Left ventricle myocardium inferior (tissue), 1 donor: ENCODE results near the gene GPSM3. TPM values are rescaled to one million over a fixed set of nuclear protein-coding genes. Genes with fewer than 3 reads are reported as not detected.

ENCODE experiments used
- DNase-seq: peaks from one replicate; pipeline ENCODE4 v3.0.0-alpha.2; 2020
- H3K27ac ChIP-seq: fragments of 200-600 bp; replicated peaks from 2 replicates; pipeline ENCODE4 v1.8.0; 2021
- H3K27me3 ChIP-seq: fragments of 200-600 bp; 2 replicates; pipeline ENCODE4 v1.8.0; 2021; ENCODE audit warnings: low read depth
- H3K36me3 ChIP-seq: fragments of 200-600 bp; 2 replicates; pipeline ENCODE4 v1.8.0; 2021
- H3K4me1 ChIP-seq: fragments of 200-600 bp; 2 replicates; pipeline ENCODE4 v1.8.0; 2021
- H3K4me3 ChIP-seq: fragments of 200-600 bp; 2 replicates; pipeline ENCODE4 v1.8.0; 2021; ENCODE audit warnings: mild to moderate bottlenecking, moderate library complexity
- H3K9me3 ChIP-seq: fragments of 200-600 bp; replicated peaks from 2 replicates; pipeline ENCODE4 v1.8.0; 2021
- intact Hi-C: fragments of 100-400 bp; cut with micrococcal nuclease; formaldehyde crosslinking; loops from one replicate; pipeline ENCODE4 v1.11.0; 2022
- total RNA-seq: library from RNA; stranded (reverse); fragmentation: NEBNext Ultra II Directional; extraction: Animal tissue kit (Norgen Biotek cat#: 25700); gene quantifications from one replicate; pipeline ENCODE4 v1.2.1, GENCODE V29; 2021
- TF ChIP-seq, protein P1 (sequence below): fragments of 200-600 bp; IDR thresholded peaks from 2 replicates; pipeline ENCODE4 v1.8.0; 2021; ENCODE audit warnings: antibody characterized with exemption, mild to moderate bottlenecking, borderline replicate concordance
- donor health status: DM: no; HTN: yes; CAD: no; lungs with severe emphysema.

The GPSM3 gene
- total RNA-seq, 1 donor from 2014 or later: 5.0 TPM

DNA sequence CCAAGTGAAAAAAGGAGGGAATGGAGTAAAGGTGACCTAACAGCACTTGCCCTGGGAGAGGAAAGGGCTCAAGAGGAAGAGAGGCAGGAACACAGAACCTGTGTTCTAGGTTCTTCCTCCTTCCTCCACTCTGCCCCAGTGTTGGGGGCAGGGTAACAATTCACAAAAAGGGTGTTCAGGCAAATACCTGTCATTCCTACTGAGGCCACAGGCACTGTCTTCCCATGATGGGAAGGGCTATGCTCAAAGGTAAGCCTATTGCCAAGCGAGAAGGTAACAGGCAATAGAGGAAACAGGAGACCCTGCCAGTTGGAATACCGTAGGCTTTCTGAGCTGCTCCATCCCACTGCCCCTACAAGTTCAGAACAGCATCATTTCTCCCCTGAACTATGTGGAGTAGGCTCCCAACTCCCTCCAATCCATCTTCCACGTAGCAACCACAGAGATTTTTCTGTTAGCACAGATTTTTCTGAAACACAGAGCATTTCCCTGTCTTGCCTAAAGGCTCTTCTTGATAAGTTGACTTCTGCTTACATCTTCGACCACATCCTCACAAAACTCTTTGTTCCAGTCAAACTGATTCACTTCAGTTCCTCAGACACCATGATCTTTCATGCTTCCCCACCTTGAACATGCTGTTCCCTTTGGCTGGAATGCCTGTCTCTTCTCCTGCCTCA is 19.3 kb downstream of the GPSM3 start:
- Histone ChIP-seq H3K4me1 (peaks cover 34% of the 10 kb centered on the region), H3K9me3 (no peaks in the 10 kb centered on the region), H3K36me3 (peaks cover 22% of the 10 kb centered on the region), H3K4me3 (no peak overlapping the region), H3K27me3 (no peaks in the 10 kb centered on the region), H3K27ac (no peak overlapping the region)
- TF ChIP-seq, protein P1, sequence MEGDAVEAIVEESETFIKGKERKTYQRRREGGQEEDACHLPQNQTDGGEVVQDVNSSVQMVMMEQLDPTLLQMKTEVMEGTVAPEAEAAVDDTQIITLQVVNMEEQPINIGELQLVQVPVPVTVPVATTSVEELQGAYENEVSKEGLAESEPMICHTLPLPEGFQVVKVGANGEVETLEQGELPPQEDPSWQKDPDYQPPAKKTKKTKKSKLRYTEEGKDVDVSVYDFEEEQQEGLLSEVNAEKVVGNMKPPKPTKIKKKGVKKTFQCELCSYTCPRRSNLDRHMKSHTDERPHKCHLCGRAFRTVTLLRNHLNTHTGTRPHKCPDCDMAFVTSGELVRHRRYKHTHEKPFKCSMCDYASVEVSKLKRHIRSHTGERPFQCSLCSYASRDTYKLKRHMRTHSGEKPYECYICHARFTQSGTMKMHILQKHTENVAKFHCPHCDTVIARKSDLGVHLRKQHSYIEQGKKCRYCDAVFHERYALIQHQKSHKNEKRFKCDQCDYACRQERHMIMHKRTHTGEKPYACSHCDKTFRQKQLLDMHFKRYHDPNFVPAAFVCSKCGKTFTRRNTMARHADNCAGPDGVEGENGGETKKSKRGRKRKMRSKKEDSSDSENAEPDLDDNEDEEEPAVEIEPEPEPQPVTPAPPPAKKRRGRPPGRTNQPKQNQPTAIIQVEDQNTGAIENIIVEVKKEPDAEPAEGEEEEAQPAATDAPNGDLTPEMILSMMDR: no peak
- DNase-seq: no peak
- intact Hi-C loops: no loop called here

DNA sequence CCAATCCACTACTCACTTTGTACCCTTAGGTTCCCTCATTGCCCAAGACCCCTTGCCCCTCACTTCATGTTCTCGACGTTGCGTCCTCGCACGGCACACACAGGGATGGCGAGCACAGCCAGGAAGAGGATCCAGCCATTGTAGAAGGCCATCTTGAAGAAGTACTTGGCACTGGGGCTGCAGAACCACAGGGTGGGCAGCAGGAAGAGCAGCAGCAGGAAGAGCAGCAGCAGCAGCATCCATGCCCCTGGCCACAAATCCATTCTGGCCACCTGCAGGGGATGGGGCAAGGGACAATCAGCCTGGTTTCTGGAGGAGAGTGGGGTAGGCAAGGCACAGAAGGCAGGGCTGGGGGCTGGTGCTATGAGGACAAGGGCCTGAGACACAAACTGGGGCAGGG is 21.2 kb downstream of the GPSM3 start:
- Histone ChIP-seq H3K27ac (no peak overlapping the region), H3K4me3 (no peak overlapping the region), H3K9me3 (no peaks in the 10 kb centered on the region), H3K4me1 (peaks cover 23% of the 10 kb centered on the region), H3K27me3 (no peaks in the 10 kb centered on the region), H3K36me3 (peaks cover 41% of the 10 kb centered on the region)
- TF ChIP-seq, protein P1: no peak
- intact Hi-C loops: no loop called here
- DNase-seq: no peak

DNA sequence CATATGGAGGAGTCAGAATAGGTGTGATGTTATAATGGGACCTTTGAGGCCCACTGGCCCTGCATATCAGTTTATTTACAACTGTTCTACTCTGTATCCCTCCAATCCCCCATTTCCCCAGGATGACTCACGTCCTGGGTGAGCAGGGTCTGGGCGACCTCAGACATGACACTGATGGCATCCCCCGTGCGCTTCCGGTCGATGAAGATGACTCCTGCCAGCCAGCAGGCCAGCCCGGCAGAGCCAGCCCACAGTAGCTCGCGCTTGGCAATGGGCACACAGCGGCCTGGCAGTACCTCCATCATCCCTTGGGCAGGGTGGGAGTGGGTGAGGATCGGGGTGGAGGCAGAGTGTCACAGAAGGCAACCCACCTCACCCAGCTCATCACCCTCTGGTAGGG is 22.1 kb downstream of the GPSM3 start:
- intact Hi-C loops: no loop called here

DNA sequence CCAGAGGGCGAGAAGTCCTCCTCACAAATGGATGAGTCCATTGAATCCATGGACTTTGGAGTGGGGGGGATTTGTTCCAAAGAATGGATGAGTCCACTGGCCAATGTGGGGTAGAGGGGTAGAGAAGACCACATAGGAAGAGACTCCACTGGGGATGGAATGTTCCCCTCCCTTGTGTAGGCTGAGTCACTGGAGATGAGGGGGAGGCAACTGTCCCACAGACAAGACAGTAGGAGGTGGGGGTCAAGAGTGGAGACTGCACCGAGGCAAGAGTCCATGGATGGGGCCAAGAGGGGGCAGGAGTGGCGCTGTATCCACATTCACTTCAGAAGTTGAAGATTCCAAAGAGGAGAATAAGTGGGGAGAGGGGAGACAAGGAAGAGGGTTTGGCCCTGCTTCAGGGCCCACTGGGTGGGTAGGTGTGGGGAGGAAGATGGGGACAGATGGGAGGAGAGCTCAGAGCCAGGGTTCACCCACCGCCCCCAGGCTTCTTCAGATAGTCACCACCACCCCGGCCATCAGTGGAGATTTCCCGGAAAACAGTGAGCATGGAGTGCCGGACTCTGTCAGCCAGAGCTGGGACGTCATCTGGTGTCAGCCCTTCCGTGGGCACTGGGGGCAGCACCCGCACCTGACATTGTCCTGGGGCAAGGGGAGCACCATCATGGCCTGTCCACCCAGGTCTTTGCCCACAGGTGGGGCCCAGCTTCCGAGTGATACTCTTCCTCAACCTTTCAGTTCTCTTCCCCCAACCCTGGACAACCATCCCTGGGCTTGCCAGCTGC is 23.4 kb downstream of the GPSM3 start:
- no peak overlapping the region for H3K27ac ChIP-seq
- H3K27me3 ChIP-seq: no peaks in the 10 kb centered on the region
- H3K9me3 ChIP-seq: no peaks in the 10 kb centered on the region
- no peak for DNase-seq
- peaks cover 4% of the 10 kb centered on the region for H3K4me1 ChIP-seq
- TF ChIP-seq, protein P1: no peak
- intact Hi-C loops: no loop called here
- H3K4me3 ChIP-seq: no peak overlapping the region
- H3K36me3 ChIP-seq: peaks cover 50% of the 10 kb centered on the region

More for the DNA sequence above, 22.1 kb downstream of the GPSM3 start:
- Histone ChIP-seq H3K4me1 (peaks cover 15% of the 10 kb centered on the region), H3K27me3 (no peaks in the 10 kb centered on the region), H3K27ac (no peak overlapping the region), H3K36me3 (peaks cover 50% of the 10 kb centered on the region), H3K4me3 (no peak overlapping the region), H3K9me3 (no peaks in the 10 kb centered on the region)
- TF ChIP-seq, protein P1: no peak
- DNase-seq: no peak

DNA sequence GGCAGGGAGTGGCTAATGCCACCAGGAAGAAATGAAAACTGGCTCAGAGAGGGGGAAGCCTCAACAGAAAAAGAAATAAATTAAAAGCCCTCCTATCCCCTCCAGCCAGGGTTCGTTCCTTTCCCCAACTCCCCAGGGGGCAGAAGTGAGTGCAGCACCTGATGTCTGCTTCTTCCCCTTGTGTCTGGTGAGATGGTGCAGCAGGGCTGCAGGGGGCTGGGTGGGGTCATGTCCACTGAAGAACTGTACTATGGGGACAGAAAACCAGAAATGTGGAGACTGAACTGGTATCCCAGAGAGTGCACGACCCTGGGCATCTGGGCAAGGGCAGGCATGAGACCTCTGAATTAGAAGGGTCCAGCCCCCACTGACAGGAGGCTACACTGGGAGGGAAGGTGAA is 24.1 kb downstream of the GPSM3 start:
- intact Hi-C loops: no loop called here
- Histone ChIP-seq H3K27me3 (no peaks in the 10 kb centered on the region), H3K4me3 (no peak overlapping the region), H3K4me1 (peaks cover 2% of the 10 kb centered on the region), H3K27ac (peak overlapping the region; percentile 15), H3K36me3 (peaks cover 50% of the 10 kb centered on the region), H3K9me3 (no peaks in the 10 kb centered on the region)
- TF ChIP-seq, protein P1: no peak
- no peak for DNase-seq
